ENCODE data around the gene KIF25.
A peak's percentile ranks its signal among the peaks of the same experiment; 100 is the strongest.
"Not testable (repeated sequence)": the region's sequence is repeated elsewhere in the genome, so short reads cannot be mapped to it uniquely, and the experiment has no call there.

Gene KIF25

DNA sequence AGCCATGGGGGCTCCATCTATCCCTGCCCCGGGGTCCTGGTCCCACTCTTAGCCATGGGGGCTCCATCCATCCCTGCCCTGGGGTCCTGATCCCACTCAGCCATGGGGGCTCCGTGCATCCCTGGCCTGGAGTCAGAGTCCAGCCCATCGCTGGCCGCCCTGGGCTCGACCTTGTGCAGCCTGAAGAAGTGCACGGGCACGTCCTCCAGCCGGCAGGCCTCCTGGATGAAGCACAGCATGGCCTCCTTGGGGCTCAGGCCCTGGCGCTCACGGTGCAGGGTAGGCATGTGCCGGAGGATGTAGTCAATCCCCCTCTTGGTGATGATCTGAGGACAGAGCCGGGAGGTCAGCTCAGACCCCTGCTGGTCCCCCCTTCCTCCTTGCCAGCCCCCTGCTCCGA lies 66.0 kb downstream of the KIF25 start:
- DNase-seq (ENCODE audit: low spot score) = no peak

DNA sequence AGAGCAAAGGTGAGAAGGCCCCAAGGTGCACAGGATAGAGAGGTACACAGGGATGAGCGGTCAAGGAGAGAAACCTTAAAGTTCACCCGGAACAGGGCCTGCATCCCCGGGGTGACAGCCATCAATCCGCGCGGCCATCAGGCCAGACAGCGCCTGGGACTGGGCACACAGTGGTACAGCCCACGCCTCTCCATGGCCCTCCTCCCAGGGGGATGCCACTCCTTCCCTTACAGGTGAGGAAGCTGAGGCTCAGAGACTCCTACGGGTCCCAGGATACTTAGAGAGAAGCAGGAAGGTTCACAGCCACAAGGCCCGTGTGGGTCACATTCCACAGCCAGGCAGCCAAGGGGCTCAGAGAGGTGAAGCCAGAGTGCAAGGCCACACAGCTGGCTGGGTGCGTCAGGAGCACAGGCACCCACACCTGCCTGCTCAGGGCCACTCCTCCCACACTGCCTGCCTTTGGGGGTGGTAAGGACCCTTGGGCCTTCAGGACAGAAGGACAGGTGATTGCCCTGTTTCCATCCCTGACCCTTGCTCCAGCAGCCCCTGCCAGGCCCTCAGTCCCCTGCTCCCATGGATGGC lies 66.8 kb downstream of the KIF25 start:
- FAIRE-seq (no peak), DNase-seq (ENCODE audit: low spot score) (no peak)

More for the DNA sequence above, 66.0 kb downstream of the KIF25 start:
- no peak for FAIRE-seq

DNA sequence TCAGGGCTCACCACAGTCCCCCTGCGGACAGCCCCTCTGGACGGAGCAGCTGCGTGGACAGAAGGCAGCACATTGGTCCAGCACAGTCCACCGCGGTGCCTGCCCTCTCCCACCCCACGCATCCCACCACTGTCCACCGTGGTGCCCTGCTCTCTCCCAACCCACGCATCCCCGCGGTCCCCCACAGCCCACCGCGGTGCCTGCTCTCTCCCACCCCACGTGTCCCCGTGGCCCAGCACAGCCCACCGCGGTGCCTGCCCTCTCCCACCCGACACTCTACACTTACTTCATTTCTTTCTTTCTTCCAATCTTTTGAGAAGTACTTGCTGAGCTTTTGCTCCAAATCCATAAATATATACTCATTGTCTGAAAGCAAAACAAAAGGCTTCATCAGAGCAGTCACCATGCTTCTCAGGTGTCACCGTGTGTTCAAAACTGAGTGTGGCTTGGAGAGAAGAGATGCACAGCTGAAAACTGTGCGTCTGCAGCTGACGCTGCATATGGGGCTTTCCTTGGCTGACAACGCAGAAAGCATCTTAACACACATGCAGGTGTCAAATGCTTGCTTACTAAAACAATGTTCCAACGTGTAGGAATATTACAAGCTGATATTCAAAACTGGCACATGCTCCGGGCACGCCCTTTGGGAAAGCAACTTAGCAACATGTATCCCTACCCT lies 69.7 kb downstream of the KIF25 start:
- FAIRE-seq = no peak
- DNase-seq (ENCODE audit: low spot score) = no peak

DNA sequence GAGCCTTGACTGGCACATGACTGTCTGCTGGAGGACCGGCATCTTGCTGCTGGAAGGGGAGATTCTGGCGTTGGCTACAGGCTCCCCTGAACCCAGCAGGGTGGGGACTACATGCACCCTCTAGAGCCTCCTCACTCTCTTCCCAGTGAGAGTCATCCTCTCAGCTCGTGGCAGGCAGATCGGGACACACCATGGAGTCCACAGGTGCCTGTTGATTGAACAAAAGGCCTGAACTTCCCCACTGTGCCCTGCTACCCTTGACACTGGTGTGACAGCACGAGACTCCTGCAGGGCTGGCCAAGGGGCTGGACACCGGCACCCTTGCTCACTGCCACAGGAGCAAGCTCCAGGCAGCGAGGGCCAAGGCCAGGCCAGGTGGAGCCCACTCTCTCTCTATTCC lies 73.3 kb downstream of the KIF25 start:
- FAIRE-seq (no peak), DNase-seq (ENCODE audit: low spot score) (no peak)

DNA sequence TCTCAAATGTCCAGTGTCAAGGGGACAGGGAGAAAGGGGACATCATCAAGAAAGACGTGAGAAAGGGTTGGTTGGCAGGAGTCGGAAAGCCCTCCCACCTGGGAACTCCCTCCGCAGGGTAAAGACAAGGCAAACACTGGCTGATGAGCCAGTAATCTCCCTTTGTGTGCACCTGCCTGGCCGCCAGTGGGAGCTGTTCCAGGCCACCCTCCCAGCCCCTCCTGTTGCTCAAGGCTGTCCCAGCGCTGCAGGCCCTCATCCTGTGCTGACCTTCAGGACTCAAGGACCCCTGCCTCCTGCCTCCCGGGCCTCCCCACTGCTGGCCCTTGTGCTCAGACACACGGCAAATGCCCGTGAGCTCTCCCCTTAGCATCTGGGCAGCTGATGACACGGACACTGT lies 74.1 kb downstream of the KIF25 start:
- DNase-seq (ENCODE audit: low spot score) (peak; percentile 12), FAIRE-seq (no peak)

DNA sequence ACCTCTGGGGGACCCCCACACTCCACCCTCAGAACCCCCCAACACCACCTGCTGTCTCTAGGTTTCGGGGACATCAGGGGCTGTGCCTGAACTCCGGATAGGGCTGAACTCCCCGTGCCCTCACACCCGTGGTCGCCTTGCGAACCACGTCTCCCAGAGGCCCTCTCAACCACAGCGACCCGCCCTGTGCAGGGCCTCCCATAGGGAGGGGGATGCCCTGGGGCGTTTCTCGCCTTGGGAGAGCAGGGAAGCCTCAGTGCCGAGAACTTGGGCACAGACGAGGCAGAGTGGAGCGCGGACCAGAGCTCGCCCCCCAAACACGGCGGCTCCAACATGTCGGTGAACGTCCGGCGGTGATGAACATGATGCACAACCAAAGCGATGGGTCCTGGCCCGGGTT lies 74.8 kb downstream of the KIF25 start:
- FAIRE-seq (no peak), DNase-seq (ENCODE audit: low spot score) (no peak)

DNA sequence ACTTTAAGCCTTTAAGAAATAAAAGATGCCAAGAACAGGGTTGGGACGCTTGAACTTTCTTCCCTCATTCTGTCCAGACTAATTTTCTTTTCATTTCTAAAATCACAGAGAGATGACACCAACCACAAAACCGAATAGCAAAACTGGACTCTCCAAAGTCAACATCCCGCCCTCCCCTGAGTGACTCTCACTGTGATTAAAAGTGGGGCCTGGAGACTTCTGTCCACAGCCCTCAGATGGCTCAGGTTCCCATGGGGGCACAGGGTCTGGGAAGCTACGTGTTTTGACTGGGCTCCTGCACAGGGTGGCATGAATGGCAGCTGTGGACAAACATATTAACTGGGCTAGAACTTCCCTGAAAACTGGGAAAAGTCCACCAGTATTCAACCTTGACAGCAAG lies 75.3 kb downstream of the KIF25 start:
- FAIRE-seq = no peak
- no peak for DNase-seq (ENCODE audit: low spot score)

DNA sequence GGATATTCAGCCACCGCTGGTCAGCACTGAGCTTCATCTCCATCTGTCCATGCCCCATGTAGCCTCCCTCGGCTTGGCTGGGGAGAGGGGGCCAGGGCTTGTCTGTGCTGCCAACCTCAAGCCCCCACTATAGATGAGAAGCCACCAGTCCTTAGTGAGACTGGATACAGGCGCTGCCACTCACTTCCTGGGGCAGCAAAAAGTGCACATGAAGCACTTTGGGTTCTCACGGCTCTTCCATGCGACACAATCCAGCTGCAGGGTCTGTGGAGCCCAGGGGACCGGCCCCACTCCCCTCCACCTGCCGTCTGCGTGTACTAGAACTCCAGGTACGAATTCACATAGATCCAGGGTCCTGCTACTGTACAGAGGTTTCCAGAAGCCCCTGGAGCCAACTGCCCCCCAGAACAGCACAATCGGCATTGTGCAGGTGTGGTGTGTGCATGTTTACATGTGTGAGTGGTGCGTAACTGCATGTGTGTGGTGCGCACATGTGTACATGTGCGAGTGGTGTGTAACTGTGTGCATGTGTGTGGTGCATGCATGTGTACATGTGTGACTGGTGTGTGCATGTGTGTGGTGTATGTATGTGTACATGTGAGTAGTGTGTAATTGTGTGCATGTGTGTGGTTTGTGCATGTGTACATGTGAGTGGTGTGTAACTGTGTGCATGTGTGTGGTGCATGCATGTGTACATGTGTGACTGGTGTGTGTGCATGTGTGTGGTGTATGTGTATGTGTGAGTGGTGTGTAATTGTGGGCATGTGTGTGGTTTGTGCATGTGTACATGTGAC lies 76.7 kb downstream of the KIF25 start:
- DNase-seq (ENCODE audit: low spot score) (no peak), FAIRE-seq (no peak)

DNA sequence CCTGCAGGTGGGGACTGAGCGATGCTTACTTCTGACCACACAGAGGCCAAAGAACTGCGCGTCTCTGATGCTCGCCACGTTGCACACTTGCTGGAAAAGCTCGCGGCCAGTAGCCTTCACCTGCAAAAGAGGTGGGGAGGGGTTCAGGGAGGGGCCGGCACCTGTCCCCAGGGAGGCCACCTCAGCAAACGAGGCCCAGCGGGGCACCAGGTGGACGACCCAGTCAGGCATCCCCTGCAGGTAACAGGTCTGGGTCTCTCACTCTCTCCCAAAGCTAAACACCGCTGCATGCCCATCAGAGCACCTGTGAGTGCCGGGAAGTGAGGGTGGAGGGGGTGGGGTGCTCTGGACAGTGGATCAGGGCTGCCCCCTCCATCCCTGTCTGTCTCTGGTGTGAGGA lies 77.7 kb downstream of the KIF25 start:
- FAIRE-seq (no peak), DNase-seq (ENCODE audit: low spot score) (no peak)

DNA sequence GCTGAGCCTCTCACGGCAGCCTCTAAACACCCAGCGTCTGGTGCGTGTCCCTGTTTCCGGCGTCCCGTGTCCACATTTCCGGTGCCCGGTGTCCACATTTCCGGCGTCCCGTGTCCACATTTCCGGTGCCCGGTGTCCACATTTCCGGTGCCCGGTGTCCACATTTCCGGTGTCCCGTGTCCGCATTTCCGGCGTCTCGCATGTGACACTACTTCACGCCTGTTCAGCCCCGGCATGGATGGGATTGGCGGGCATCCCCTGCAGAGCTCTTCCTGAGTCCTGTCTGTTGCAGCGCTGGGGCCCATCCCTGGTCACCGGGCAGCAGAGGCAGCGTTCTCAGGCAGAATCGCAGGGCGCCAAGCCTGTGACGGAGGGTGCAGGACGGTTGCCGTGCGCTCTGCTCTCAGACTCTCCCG lies 78.3 kb downstream of the KIF25 start:
- DNase-seq (ENCODE audit: low spot score) = peak; percentile 35
- FAIRE-seq = no peak

DNA sequence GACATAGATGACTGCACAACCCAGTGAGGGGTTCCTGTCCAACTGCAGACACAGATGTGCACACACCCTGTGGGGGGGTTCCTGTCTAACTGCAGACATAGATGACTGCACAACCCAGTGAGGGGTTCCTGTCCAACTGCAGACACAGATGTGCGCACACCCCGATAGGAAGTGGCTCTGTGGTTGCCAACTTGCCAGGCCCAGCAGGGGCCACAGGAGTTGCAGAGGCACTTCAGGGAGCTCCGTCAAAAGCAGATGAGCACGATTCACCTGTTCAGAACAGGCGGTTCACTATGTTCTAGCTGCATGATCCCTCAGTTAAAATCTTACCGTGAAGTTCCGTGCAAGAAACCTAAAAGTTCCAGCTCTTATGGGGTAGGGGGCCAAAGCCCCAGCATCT lies 79.9 kb downstream of the KIF25 start:
- FAIRE-seq = not testable (repeated sequence)

DNA sequence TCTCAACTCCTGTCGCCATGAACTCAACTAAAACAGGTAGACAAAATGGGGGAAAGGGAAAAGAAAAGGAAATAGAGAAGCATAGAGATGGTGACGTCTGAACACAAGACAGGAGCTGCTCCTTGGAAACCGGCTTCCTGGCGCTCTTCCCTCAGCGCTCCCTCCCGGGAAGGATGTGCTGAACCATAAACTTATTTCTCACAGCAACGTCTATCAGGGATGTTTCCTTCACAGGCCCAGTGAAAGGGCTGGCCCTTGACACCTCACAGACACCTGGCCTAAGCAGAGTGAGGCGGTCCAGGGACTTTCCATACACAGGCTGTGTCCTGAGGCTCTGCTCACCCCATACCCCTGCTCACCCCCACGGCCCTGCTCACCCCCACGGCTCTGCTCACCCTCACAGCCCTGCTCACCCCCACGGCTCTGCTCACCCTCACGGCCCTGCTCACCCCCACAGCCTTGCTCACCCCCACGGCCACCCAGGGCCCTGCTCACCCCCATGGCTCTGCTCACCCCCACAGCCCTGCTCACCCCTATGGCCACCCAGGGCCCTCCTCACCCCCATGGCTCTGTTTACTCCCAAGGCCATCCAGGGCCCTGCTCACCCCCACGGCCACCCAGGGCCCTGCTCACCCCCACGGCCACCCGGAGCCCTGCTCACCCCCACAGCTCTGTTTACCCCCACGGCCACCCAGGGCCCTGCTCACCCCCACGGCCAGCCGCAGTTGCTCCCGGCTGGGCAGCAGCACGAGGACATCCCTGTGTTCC lies 80.9 kb downstream of the KIF25 start:
- FAIRE-seq = no peak

More for the DNA sequence above, 79.9 kb downstream of the KIF25 start:
- not testable (repeated sequence) for DNase-seq (ENCODE audit: low spot score)

DNA sequence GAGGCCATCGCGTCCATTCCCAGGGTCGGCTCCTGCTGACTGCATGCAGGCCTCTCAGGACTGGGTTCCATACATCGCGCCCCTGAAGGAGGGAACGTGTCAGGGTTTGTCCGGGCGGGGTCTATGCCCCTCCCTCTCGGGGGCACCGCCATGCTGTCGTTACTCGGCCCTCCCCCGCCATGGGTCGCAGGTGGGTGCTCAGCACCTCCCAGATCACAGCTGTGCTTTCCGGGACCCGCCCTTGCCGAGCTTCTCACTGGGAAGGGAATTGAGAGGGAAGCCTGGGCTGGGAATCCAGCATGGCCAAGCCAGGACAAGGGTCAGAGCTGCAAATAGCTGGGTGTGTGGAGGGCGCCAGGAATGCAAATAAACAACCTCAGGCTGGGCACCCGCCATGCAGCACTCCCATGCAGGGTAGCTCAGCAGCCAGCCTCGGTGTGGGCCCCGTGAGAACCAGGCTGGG lies 81.5 kb downstream of the KIF25 start, which contains the start of gene FRMD1:
FRMD1 (minus strand) TSS at position 270 of the 463 bp plus-strand sequence; CDS start at position 152, 118 bp downstream.
- no peak for DNase-seq (ENCODE audit: low spot score)
- no peak for FAIRE-seq

More for the DNA sequence above, 80.9 kb downstream of the KIF25 start:
- no peak for DNase-seq (ENCODE audit: low spot score)

DNA sequence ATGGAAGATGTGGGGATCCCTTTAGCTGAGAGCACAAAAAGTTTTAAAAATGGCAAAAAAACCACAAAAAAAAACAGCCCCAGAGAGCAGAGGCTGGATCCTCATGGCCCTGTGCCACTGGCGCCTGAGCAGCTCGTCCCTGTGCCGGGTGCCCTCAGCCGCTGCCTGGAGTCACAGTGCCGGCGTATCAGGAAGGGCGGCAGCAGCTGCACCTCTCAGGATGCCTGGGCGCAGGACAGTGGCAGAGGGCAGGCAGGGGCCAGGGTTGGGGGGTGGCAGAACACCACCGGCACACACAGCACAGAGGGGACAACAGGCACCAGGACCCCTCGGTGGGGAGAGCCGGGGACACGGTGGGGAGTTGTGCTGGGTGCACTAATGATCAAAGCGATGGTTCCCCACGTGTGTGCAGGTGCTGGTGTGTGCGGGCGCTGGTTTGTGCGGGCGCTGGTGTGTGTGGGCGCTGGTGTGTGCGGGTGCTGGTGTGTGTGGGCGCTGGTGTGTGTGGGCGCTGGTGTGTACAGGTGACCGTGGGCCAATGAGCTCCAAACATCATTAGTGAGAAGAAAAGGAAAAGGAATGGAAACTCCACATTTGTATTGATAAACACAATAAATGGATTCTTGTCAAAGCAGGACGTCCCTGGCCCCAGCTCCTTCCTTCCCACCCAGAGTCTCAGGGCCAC lies 83.1 kb downstream of the KIF25 start:
- DNase-seq (ENCODE audit: low spot score) (no peak), FAIRE-seq (no peak)

DNA sequence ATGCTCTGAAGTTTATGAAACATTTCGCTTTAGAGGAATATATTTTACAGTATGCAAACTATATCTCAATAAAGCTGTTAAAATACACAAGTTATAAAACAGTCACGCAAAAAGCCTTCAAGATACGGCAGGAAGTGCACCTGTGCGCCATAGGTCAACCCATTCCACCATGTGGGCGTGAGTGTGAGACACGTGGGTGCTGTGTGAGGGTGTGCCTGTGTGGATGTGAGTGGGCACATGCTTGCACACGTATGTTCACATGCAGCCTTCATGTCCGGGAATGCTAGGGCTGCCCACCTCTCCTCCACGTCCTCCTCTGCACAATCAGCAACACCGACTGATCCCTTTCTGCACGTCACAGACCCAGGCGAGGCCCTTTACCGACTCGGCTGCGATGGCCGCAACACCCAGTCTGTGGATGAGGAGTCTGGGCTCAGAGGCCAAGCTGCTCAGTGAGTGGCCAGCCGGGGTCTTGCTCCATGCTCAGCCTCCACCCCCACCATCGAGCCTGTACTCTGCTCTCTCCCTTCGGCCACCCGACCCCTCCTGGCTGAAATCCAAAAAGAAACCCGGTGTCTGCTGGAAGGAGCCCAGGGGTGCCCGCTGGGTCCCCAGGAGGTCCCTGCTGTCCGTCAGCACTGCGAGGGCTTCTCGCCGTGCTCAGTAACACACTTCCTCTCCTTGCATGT lies 84.5 kb downstream of the KIF25 start:
- peak; percentile 56 for FAIRE-seq

DNA sequence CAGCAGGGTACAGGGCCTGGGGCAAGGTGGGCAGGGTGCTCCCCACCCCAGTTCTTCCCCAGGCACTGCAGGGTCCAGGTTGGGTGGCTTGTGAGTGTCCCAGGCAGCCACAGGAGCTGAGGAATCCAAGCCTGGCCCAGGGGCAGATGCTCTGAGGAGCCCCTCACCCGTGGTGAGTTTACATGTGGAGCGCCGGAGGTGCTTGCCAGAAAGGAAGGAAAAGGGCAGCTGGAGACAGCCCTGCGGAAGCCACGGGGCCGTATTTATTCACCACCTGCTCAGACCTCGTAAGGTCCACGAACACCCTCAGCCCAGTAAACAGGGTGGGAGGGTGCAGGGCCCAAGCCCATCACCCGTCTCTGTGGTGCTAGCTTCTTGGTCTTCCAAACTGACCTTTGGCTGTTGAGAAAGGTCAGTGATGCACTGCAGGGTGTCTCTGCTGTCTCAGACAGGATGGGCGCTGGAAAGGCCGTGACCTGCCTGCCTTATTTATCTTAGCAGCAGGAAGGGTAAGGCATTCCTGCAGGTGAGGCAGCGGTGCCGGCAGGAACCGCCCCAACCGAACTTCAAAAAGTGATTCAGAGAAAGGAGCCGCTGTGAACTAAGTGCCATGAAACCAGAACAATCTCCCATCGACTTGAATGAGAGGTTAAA lies 85.5 kb downstream of the KIF25 start:
- DNase-seq (ENCODE audit: low spot score) (no peak), FAIRE-seq (no peak)

More for the DNA sequence above, 84.5 kb downstream of the KIF25 start:
- no peak for DNase-seq (ENCODE audit: low spot score)

DNA sequence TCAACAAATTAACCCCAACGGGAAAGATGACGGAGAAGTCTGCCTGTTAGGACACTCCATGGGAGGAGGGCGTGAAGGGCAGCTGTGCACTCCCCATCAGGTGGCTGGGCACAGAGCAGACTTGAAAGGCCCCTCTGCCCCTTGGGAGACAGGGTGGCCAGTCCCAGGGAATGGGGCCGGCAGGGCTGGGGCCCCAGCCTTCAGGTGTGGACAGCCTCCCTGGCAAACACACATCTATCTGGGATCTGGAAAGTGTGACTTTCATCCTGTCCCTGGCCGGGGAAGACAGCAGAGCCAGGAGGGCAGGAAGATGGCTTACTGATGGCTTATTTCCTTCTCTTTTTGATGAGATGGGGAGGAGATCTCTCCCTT lies 86.0 kb downstream of the KIF25 start:
- DNase-seq (ENCODE audit: low spot score) (no peak), FAIRE-seq (no peak)

DNA sequence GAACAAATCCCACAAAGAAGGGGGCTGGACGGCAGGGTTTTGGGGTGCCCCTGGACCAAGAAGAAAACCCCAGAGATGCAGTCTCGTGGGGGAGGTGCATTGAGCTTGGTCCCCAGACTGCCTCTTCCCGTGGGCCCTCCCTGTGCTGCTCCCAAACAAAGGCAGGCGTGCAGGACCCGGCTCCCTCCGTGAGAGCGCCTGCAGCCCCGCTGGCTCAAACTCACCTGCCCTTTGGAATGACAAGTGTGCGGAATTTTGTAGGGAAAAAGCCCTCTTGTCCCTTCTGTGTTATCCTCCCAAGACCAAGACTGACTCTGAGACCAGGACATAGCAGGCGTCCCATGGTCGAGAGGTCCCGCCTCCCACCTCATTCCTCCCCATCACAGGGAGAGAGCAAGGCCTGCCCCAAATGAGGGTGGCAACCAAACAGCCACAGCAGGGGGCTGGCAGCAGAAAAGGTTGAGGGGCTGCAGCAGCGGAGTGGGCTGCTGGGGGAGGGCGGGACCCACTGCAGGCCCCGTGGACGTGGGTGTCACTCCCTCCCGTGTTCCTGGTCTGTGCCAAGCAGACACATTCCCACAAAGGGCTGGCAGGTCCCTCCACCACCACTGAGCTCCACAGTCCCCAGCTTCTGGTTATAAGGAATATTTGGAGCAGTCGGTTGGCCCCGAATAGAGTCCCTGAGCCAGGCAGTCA lies 87.1 kb downstream of the KIF25 start:
- FAIRE-seq (no peak), DNase-seq (ENCODE audit: low spot score) (no peak)

DNA sequence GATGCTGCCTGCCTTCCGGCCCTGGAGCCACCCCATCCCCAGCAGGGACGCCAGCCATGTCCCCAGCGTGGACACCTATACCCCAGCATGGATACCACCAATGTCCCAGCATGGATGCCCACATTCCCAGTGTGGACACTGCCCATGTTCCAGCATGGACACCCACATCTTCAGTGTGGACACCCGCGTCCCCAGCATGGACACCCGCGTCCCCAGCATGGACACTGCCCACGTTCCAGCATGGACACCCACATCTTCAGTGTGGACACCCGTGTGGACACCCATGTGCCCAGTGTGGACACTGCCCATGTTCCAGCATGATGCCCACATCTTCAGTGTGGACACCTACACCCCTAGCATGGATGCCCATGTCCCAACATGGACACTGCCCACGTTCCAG lies 88.6 kb downstream of the KIF25 start:
- no peak for DNase-seq (ENCODE audit: low spot score)
- FAIRE-seq = no peak

All from urothelium cell line (cell line).